ENCODE measurements around the gene CKS1B.
A peak's percentile ranks its signal among the peaks of the same experiment; 100 is the strongest.

DNA sequence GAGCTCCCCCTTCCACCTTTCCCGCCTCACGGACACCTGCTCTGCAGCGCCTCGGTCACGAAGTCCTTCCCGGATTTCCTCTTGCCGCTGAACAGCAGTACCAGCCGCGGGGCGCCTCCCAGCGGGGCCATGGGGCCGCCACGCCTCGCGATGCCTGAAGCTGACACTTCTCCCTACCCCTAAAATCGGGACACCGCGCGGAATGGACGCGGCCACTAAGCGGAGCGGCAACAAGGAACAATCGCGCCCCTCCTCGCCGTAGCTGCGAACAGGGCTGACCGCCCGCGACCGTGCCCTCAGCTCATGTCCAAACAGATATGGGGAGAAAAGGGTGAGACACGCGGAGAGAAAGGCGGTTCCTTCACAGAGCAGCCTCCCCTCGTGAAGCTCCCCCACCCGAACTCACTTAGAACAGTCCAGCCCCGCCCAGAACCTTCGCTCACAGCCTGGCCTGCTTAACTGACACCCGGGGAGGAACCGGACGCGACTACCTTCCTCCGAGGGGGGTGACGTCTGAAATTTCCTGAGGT, 37.9 kb upstream of the CKS1B start, which contains the start of gene PMVK:
- TF ChIP-seq, protein P1, sequence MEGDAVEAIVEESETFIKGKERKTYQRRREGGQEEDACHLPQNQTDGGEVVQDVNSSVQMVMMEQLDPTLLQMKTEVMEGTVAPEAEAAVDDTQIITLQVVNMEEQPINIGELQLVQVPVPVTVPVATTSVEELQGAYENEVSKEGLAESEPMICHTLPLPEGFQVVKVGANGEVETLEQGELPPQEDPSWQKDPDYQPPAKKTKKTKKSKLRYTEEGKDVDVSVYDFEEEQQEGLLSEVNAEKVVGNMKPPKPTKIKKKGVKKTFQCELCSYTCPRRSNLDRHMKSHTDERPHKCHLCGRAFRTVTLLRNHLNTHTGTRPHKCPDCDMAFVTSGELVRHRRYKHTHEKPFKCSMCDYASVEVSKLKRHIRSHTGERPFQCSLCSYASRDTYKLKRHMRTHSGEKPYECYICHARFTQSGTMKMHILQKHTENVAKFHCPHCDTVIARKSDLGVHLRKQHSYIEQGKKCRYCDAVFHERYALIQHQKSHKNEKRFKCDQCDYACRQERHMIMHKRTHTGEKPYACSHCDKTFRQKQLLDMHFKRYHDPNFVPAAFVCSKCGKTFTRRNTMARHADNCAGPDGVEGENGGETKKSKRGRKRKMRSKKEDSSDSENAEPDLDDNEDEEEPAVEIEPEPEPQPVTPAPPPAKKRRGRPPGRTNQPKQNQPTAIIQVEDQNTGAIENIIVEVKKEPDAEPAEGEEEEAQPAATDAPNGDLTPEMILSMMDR (IDR thresholded peaks at IDR 0.05 in 4 of 5, conservative IDR thresholded peaks at IDR 0.05 in 1 of 5), result peak in 3 of 5 experiments; percentile 36 to 55 (median 42)
- TF ChIP-seq POLR2A (IDR thresholded peaks at IDR 0.05), result peak in 1 of 2 donors; percentile 30

Measured in gastrocnemius medialis (tissue), 4 donors.